ENCODE data around the gene GRB7. TPM values are rescaled to one million over a fixed set of nuclear protein-coding genes. Genes with fewer than 3 reads are reported as not detected.

The GRB7 gene
- 3.1 to 5.2 TPM (median 3.9 TPM) in 5 replicates for total RNA-seq (2022; extraction: Qiagen RNA extraction)

GRCh38 chr17:39737760-39738567, at the start of gene GRB7:
GRB7 (plus strand) TSS chr17:39737938; CDS start chr17:39742302, 4,364 bp downstream.

GRCh38 chr17:39699818-39700147, 38.0 kb upstream of the GRB7 start, which contains the start of gene ERBB2:
ERBB2 (plus strand) TSS chr17:39700064; CDS start chr17:39700239, 175 bp downstream.

GRCh38 chr17:39730095-39730921, 7.4 kb upstream of the GRB7 start, which contains the start of gene MIEN1:
MIEN1 (minus strand) TSS chr17:39730532; CDS start chr17:39730495, 37 bp downstream.

Other genes with a start within 250 kb of the GRB7 start
- gene NEUROD2, start 130.0 kb upstream of the GRB7 start, total RNA-seq (2022; extraction: Qiagen RNA extraction): not detected in 5 replicates
- 0.12 to 0.18 TPM (median 0.13 TPM) in 4 of 5 replicates, not detected in the other for gene PPP1R1B, start 111.0 kb upstream of the GRB7 start, total RNA-seq (2022; extraction: Qiagen RNA extraction)
- gene STARD3, start 100.8 kb upstream of the GRB7 start, total RNA-seq (2022; extraction: Qiagen RNA extraction): 48.1 to 62.3 TPM (median 56.4 TPM) in 5 replicates
- gene TCAP, start 72.6 kb upstream of the GRB7 start, total RNA-seq (2022; extraction: Qiagen RNA extraction): 0.70 to 1.2 TPM (median 0.93 TPM) in 5 replicates
- gene PNMT, start 69.5 kb upstream of the GRB7 start, total RNA-seq (2022; extraction: Qiagen RNA extraction): 0.26 to 0.40 TPM (median 0.27 TPM) in 4 of 5 replicates, not detected in the other
- 7.8 to 8.6 TPM (median 8.0 TPM) in 5 replicates for gene PGAP3, start 49.9 kb upstream of the GRB7 start, total RNA-seq (2022; extraction: Qiagen RNA extraction)
- 29.9 to 37.8 TPM (median 33.7 TPM) in 5 replicates for gene ERBB2, start 37.9 kb upstream of the GRB7 start, total RNA-seq (2022; extraction: Qiagen RNA extraction)
- gene MIEN1, start 7.4 kb upstream of the GRB7 start, total RNA-seq (2022; extraction: Qiagen RNA extraction): 78.2 to 96.6 TPM (median 90.3 TPM) in 5 replicates
- gene IKZF3, start 126.4 kb downstream of the GRB7 start, total RNA-seq (2022; extraction: Qiagen RNA extraction): not detected in 5 replicates
- not detected in 5 replicates for gene ZPBP2, start 130.3 kb downstream of the GRB7 start, total RNA-seq (2022; extraction: Qiagen RNA extraction)
- 1.3 to 2.8 TPM (median 2.2 TPM) in 5 replicates for gene GSDMB, start 180.7 kb downstream of the GRB7 start, total RNA-seq (2022; extraction: Qiagen RNA extraction)
- 33.5 to 42.6 TPM (median 40.8 TPM) in 5 replicates for gene ORMDL3, start 189.7 kb downstream of the GRB7 start, total RNA-seq (2022; extraction: Qiagen RNA extraction)
- gene LRRC3C, start 189.8 kb downstream of the GRB7 start, total RNA-seq (2022; extraction: Qiagen RNA extraction): not detected in 5 replicates
- gene GSDMA, start 225.1 kb downstream of the GRB7 start, total RNA-seq (2022; extraction: Qiagen RNA extraction): not detected in 5 replicates
- gene PSMD3, start 242.9 kb downstream of the GRB7 start, total RNA-seq (2022; extraction: Qiagen RNA extraction): 159 to 170 TPM (median 169 TPM) in 5 replicates